Spleen (tissue), 11 donors: ENCODE results near the gene OPCML. TPM values are rescaled to one million over a fixed set of nuclear protein-coding genes. Genes with fewer than 3 reads are reported as not detected.

Source experiments
- DNase-seq: peaks from one replicate; pipeline ENCODE4 v3.0.0-alpha.2; 2020
- H3K27ac ChIP-seq, 8 donors: fragments of 200-600 bp; sonication (generic) in 7 of 8; 1 replicate in 4 of 8; 2 replicates in 4 of 8; pipeline versions ENCODE4 v1.5.0 to v1.8.0; 2016 to 2021; ENCODE audit warnings: inconsistent platforms in 4 of 8, mild to moderate bottlenecking in 4 of 8, moderate library complexity in 1 of 8
- H3K27me3 ChIP-seq, 7 donors: fragments of 200-600 bp; sonication (generic) in 6 of 7; replicated peaks in 1 of 7; 1 replicate in 4 of 7; 2 replicates in 3 of 7; pipeline versions ENCODE4 v1.5.0 to v1.8.0; 2016 to 2021; ENCODE audit warnings: inconsistent platforms in 3 of 7, mild to moderate bottlenecking in 1 of 7
- H3K36me3 ChIP-seq, 6 donors: fragments of 200-600 bp; sonication (generic) in 5 of 6; 1 replicate in 4 of 6; 2 replicates in 2 of 6; pipeline versions ENCODE4 v1.5.0 to v1.8.0; 2016 to 2021; ENCODE audit warnings: inconsistent platforms in 2 of 6
- H3K4me1 ChIP-seq, 6 donors: fragments of 200-600 bp; sonication (generic) in 5 of 6; 1 replicate in 3 of 6; 2 replicates in 3 of 6; pipeline versions ENCODE4 v1.5.0 to v1.8.0; 2016 to 2021; ENCODE audit warnings: inconsistent platforms in 3 of 6
- H3K4me3 ChIP-seq, 8 donors: fragments of 200-600 bp; sonication (generic) in 7 of 8; 1 replicate in 4 of 8; 2 replicates in 4 of 8; pipeline versions ENCODE4 v1.5.0 to v1.8.0; 2016 to 2021; ENCODE audit warnings: inconsistent platforms in 4 of 8, mild to moderate bottlenecking in 4 of 8, moderate library complexity in 2 of 8
- H3K9me3 ChIP-seq, 8 donors: fragments of 200-600 bp; sonication (generic) in 7 of 8; 1 replicate in 4 of 8; 2 replicates in 4 of 8; pipeline versions ENCODE4 v1.5.0 to v1.8.0; 2016 to 2021; ENCODE audit warnings: inconsistent platforms in 4 of 8
- POLR2A ChIP-seq, 3 donors: fragments of 450-650 bp; IDR thresholded peaks; one replicate each; pipeline ENCODE4 v1.5.1; 2017; ENCODE audit warnings: antibody characterized with exemption in 3 of 3, mild to moderate bottlenecking in 1 of 3
- POLR2AphosphoS5 ChIP-seq, 3 donors: sonication (generic); formaldehyde crosslinking; IDR thresholded peaks; one replicate each; pipeline ENCODE4 v1.5.1; 2017; ENCODE audit warnings: antibody characterized with exemption in 3 of 3
- WGBS, 5 donors: extraction: QIAGEN DNeasy Blood & Tissue Kit in 3 of 5; methylation state at CpG; one replicate each; pipeline versions ENCODE4 v1.1.5 to v1.1.7; 2013 to 2018; 5-methylcytosine and 5-hydroxymethylcytosine counted together
- intact Hi-C: fragments of 100-400 bp; cut with DNase I; formaldehyde crosslinking; loops from one replicate; pipeline ENCODE4 v1.15.0; 2023; ENCODE audit warnings: low total_unique reads
- polyA plus RNA-seq, 3 donors: library from polyadenylated mRNA; stranded (reverse); fragments of 200-250 nt; gene quantifications; one replicate each; pipeline ENCODE4 v1.2.1, GENCODE V29; 2013
- total RNA-seq, 7 donors: library from RNA; depleted of rRNA in 3 of 7; stranded (reverse); fragments of >200 nt in 3 of 7; fragmentation: NEBNext Ultra II Directional in 4 of 7; extraction: Animal tissue kit (Norgen Biotek cat#: 25700) in 4 of 7; gene quantifications; one replicate each; pipeline versions ENCODE4 v1.1.0 to v1.2.1, GENCODE V29; 2016 to 2021
- TF ChIP-seq, protein P1 (sequence below), 11 experiments: fragments of 200-600 bp in 7 of 11; fragments of 450-650 bp in 4 of 11; sonication (generic) in 4 of 11; IDR thresholded peaks in 8 of 11; conservative IDR thresholded peaks in 3 of 11; 1 replicate in 7 of 11; 2 replicates in 4 of 11; pipeline versions ENCODE4 v1.4.0 to v1.8.0; 2016 to 2021; ENCODE audit warnings: antibody characterized with exemption in 11 of 11, inconsistent platforms in 4 of 11, mild to moderate bottlenecking in 1 of 11
- donor health status: healthy with polysubstance abuse.
- donor health status: DM: no; HTN: no; CAD: no; lungs with moderate emphysema.
- donor health status: DM: no; HTN: no; CAD: no.
- donor health status: Bipolar disorder and iron deficiency.
- donor health status: healthy.
- donor health status: DM: no; HTN: no; CAD: no.
- donor health status: DM: yes; HTN: yes; CAD: no.

OPCML gene
- total and polyA plus RNA-seq, 10 donors: 0.09 to 10.7 (median 3.1) TPM

DNA sequence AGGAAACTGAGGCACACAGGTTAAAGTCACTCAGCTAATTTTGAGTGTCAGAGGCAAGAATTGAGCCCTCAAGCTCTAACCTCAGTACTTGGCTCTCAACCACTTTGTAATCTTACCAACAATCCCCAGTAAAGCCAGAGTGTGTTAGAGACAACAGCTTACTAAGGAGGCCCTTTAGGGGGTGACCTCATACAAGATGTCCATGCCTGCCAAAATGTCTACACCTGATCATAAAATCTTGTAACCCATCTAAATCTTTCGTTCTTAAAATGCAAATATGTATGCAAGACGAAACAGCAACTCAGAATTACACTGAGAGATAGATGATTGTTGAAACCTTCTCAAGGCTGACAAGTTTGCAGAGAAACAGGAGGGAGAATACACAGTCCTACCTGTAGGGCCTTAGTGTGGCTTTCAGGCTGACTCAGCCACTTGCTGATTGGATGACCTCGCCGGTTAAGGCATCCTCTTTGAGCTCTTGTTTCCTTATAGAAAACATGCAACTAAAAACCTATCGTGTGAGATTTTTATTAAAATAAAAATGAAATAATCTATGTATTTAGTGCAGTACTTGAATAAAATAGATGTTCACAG is 143.2 kb downstream of the OPCML start:
- 78 to 80% (median 80%) methylated on average over 5 of the region's 5 CpGs for WGBS, 5 donors
- H3K27me3 ChIP-seq: no peaks in the 10 kb centered on the region

DNA sequence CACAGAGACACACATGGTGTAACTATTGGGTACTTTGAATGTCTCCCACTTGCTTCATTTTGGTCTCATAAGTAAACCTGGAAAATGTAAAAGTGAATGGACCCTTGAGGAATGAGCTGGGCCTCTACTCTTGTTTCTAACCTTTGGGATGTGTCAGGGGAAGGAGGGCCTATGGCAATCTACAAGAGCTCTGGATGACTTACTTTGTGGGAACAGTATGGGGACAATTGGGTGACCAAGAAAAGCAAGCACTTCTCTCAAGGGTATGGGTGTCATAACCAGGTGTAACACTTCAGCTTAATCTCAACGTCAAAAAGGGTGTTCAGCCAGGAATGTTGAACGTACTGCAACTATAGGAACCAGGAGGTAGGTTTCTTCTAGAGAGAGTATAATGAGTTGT is 144.0 kb downstream of the OPCML start:
- no peaks in the 10 kb centered on the region for H3K36me3 ChIP-seq
- H3K4me3 ChIP-seq: no peak overlapping the region
- 71 to 91% (median 80%) methylated on average over 2 of the region's 2 CpGs for WGBS, 5 donors
- H3K9me3 ChIP-seq: no peaks in the 10 kb centered on the region
- intact Hi-C loops: no loop called here
- no peaks in the 10 kb centered on the region for H3K27me3 ChIP-seq
- H3K4me1 ChIP-seq: no peaks in the 10 kb centered on the region
- TF ChIP-seq POLR2A (IDR thresholded peaks at IDR 0.05) (no peak), POLR2AphosphoS5 (IDR thresholded peaks at IDR 0.05) (no peak)
- TF ChIP-seq, protein P1, sequence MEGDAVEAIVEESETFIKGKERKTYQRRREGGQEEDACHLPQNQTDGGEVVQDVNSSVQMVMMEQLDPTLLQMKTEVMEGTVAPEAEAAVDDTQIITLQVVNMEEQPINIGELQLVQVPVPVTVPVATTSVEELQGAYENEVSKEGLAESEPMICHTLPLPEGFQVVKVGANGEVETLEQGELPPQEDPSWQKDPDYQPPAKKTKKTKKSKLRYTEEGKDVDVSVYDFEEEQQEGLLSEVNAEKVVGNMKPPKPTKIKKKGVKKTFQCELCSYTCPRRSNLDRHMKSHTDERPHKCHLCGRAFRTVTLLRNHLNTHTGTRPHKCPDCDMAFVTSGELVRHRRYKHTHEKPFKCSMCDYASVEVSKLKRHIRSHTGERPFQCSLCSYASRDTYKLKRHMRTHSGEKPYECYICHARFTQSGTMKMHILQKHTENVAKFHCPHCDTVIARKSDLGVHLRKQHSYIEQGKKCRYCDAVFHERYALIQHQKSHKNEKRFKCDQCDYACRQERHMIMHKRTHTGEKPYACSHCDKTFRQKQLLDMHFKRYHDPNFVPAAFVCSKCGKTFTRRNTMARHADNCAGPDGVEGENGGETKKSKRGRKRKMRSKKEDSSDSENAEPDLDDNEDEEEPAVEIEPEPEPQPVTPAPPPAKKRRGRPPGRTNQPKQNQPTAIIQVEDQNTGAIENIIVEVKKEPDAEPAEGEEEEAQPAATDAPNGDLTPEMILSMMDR (IDR thresholded peaks at IDR 0.05 in 8 of 11, conservative IDR thresholded peaks at IDR 0.05 in 3 of 11): no peak
- no peak for DNase-seq
- no peak overlapping the region for H3K27ac ChIP-seq

More for the DNA sequence above, 143.2 kb downstream of the OPCML start:
- intact Hi-C loops: no loop called here
- H3K9me3 ChIP-seq: no peaks in the 10 kb centered on the region
- TF ChIP-seq POLR2A (IDR thresholded peaks at IDR 0.05) (no peak), POLR2AphosphoS5 (IDR thresholded peaks at IDR 0.05) (no peak)
- TF ChIP-seq, protein P1 (IDR thresholded peaks at IDR 0.05 in 8 of 11, conservative IDR thresholded peaks at IDR 0.05 in 3 of 11): no peak
- DNase-seq: no peak
- no peak overlapping the region for H3K27ac ChIP-seq
- H3K36me3 ChIP-seq: no peaks in the 10 kb centered on the region
- no peak overlapping the region for H3K4me3 ChIP-seq
- no peaks in the 10 kb centered on the region for H3K4me1 ChIP-seq

DNA sequence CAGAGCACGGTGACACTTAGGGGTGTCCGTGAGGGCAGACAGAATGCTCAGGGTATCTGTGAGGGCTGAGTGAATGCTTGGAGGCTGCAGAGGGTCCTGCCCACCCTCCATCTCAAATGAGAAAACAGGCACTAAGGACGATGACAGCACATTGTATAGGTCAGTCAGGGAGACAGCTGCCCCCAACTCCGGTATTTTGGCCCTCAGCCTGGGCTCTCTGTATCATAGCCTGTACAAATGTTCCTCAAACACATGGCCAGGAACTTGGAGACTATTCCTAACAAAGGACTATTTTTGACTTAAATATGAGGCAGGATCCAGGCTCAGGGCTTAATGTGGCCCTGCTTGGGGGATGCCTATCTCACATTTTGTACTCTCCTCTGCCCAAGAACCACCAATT is 145.4 kb downstream of the OPCML start:
- Histone ChIP-seq H3K9me3 (no peaks in the 10 kb centered on the region), H3K4me3 (no peak overlapping the region), H3K36me3 (no peaks in the 10 kb centered on the region), H3K27ac (no peak overlapping the region), H3K27me3 (no peaks in the 10 kb centered on the region), H3K4me1 (no peaks in the 10 kb centered on the region)
- intact Hi-C loops: no loop called here
- 69 to 82% (median 78%) methylated on average over 4 of the region's 4 CpGs for WGBS, 5 donors
- DNase-seq: no peak
- TF ChIP-seq POLR2AphosphoS5 (IDR thresholded peaks at IDR 0.05) (no peak), POLR2A (IDR thresholded peaks at IDR 0.05) (no peak)
- TF ChIP-seq, protein P1 (IDR thresholded peaks at IDR 0.05 in 8 of 11, conservative IDR thresholded peaks at IDR 0.05 in 3 of 11): no peak

DNA sequence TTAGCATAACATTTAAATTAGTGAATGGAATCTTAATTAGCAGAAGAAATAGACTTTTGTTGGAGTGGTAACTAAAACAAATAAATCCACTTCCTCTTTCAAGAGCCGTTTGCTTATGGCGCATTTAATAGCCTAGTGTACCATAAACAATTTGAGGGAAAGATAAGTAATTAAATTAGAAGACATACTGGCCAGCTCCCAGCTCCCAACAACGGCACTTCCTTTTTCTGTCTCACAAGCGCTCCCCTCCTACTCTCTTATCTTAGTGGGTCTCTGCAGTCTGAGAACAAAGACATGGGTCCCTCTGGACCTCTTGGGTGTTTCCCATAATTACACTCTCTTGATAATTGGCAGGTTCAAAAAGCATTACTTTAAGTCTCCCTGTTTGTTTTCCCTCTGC is 146.0 kb downstream of the OPCML start:
- Histone ChIP-seq H3K27ac (no peak overlapping the region), H3K36me3 (no peaks in the 10 kb centered on the region), H3K27me3 (no peaks in the 10 kb centered on the region), H3K4me1 (no peaks in the 10 kb centered on the region), H3K4me3 (no peak overlapping the region), H3K9me3 (no peaks in the 10 kb centered on the region)
- TF ChIP-seq, protein P1 (IDR thresholded peaks at IDR 0.05 in 8 of 11, conservative IDR thresholded peaks at IDR 0.05 in 3 of 11): no peak
- TF ChIP-seq POLR2AphosphoS5 (IDR thresholded peaks at IDR 0.05) (no peak), POLR2A (IDR thresholded peaks at IDR 0.05) (no peak)
- no peak for DNase-seq
- intact Hi-C loops: no loop called here
- 4 to 10% (median 6%) methylated on average over 4 of the region's 4 CpGs for WGBS, 5 donors
